AML-193 (cell line): ENCODE results near the gene CPSF2.
"Not testable (repeated sequence)": the region's sequence is repeated elsewhere in the genome, so short reads cannot be mapped to it uniquely, and the experiment has no call there.

ENCODE experiments used
- DNase-seq, 2 experiments: peaks; one replicate each; lab custom pipeline; 2025; lab: John Stamatoyannopoulos, UW

Gene CPSF2

GRCh38 chr14:92160619-92161018 is 38.9 kb downstream of the CPSF2 start:
- DNase-seq, result peak; percentile 12 to 13

- no peak for DNase-seq
These were observed 39.8 kb downstream of the CPSF2 start for GRCh38 chr14:92161521-92161920.

- DNase-seq, result no peak
These were observed 43.2 kb downstream of the CPSF2 start for GRCh38 chr14:92164958-92165357.

- DNase-seq, result no peak
These were observed 51.9 kb downstream of the CPSF2 start for GRCh38 chr14:92173668-92174067.

- DNase-seq, result no peak
These were observed 54.0 kb downstream of the CPSF2 start for GRCh38 chr14:92175811-92176210.

GRCh38 chr14:92176476-92176875 is 54.7 kb downstream of the CPSF2 start:
- no peak for DNase-seq

GRCh38 chr14:92179178-92179577 is 57.4 kb downstream of the CPSF2 start:
- not testable (repeated sequence) for DNase-seq

- DNase-seq, result no peak
These were observed 63.8 kb downstream of the CPSF2 start for GRCh38 chr14:92185559-92185958.

GRCh38 chr14:92187616-92188015 is 65.8 kb downstream of the CPSF2 start:
- DNase-seq, result not testable (repeated sequence)

- no peak for DNase-seq
These were observed 69.0 kb downstream of the CPSF2 start for GRCh38 chr14:92190768-92191167.

- DNase-seq, result no peak
These were observed 77.0 kb downstream of the CPSF2 start for GRCh38 chr14:92198804-92199203.

- DNase-seq, result no peak
These were observed 78.0 kb downstream of the CPSF2 start for GRCh38 chr14:92199763-92200162.

GRCh38 chr14:92203116-92203515 is 81.3 kb downstream of the CPSF2 start:
- no peak for DNase-seq

- DNase-seq, result no peak
These were observed 83.0 kb downstream of the CPSF2 start for GRCh38 chr14:92204792-92205191.

- DNase-seq, result no peak
These were observed 85.5 kb downstream of the CPSF2 start for GRCh38 chr14:92207012-92207927.

GRCh38 chr14:92207928-92208265 is 86.1 kb downstream of the CPSF2 start:
- DNase-seq, result no peak

- DNase-seq, result no peak
These were observed 87.4 kb downstream of the CPSF2 start for GRCh38 chr14:92209141-92209540.

- DNase-seq, result not testable (repeated sequence)
These were observed 91.4 kb downstream of the CPSF2 start for GRCh38 chr14:92213125-92213524.

- no peak for DNase-seq
These were observed 93.8 kb downstream of the CPSF2 start for GRCh38 chr14:92215579-92215978.

GRCh38 chr14:92217936-92218335 is 96.2 kb downstream of the CPSF2 start:
- no peak for DNase-seq
